ENCODE data around the gene ANXA8.

The ANXA8 gene

GRCh38 chr10:47451273-47451997 lies 32.5 kb downstream of the ANXA8 start:
- H3K4me3 ChIP-seq (ENCODE audit: low read depth, low read length), result no peak overlapping the region
- TF ChIP-seq CTCF (IDR thresholded peaks at IDR 0.05; ENCODE audit: low read depth, low read length), result no peak

- TF ChIP-seq CTCF (IDR thresholded peaks at IDR 0.05; ENCODE audit: low read depth, low read length), result no peak
Observed at GRCh38 chr10:47450442-47450841, 33.5 kb downstream of the ANXA8 start.

GRCh38 chr10:47449979-47450378 lies 33.9 kb downstream of the ANXA8 start:
- no peak overlapping the region for H3K4me3 ChIP-seq (ENCODE audit: low read depth, low read length)
- TF ChIP-seq CTCF (IDR thresholded peaks at IDR 0.05; ENCODE audit: low read depth, low read length), result no peak

More at GRCh38 chr10:47450442-47450841, 33.5 kb downstream of the ANXA8 start:
- no peak overlapping the region for H3K4me3 ChIP-seq (ENCODE audit: low read depth, low read length)

- no peak overlapping the region for H3K4me3 ChIP-seq (ENCODE audit: low read depth, low read length)
- no peak for TF ChIP-seq CTCF (IDR thresholded peaks at IDR 0.05; ENCODE audit: low read depth, low read length)
Observed at GRCh38 chr10:47449102-47449978, 34.6 kb downstream of the ANXA8 start.

- no peak overlapping the region for H3K4me3 ChIP-seq (ENCODE audit: low read depth, low read length)
- TF ChIP-seq CTCF (IDR thresholded peaks at IDR 0.05; ENCODE audit: low read depth, low read length), result no peak
Observed at GRCh38 chr10:47447705-47448104, 36.2 kb downstream of the ANXA8 start.

GRCh38 chr10:47447209-47447608 lies 36.7 kb downstream of the ANXA8 start:
- TF ChIP-seq CTCF (IDR thresholded peaks at IDR 0.05; ENCODE audit: low read depth, low read length), result no peak
- H3K4me3 ChIP-seq (ENCODE audit: low read depth, low read length), result no peak overlapping the region

- no peak for TF ChIP-seq CTCF (IDR thresholded peaks at IDR 0.05; ENCODE audit: low read depth, low read length)
- no peak overlapping the region for H3K4me3 ChIP-seq (ENCODE audit: low read depth, low read length)
Observed at GRCh38 chr10:47445720-47446119, 38.2 kb downstream of the ANXA8 start.

Measured in WI38 (cell line).